Esophagus muscularis mucosa (tissue), 4 donors: ENCODE data around the gene SLC4A2. TPM values are rescaled to one million over a fixed set of nuclear protein-coding genes. Genes with fewer than 3 reads are reported as not detected.

Experiments used
- DNase-seq: peaks from one replicate; pipeline ENCODE4 v3.0.0-alpha.2; 2017; ENCODE audit errors: extremely low spot score
- H3K27ac ChIP-seq, 4 donors: fragments of 200-600 bp; sonication (generic); replicated peaks in 1 of 4; 1 replicate in 3 of 4; 2 replicates in 1 of 4; pipeline ENCODE4 v1.5.1; 2016 to 2019; ENCODE audit warnings: mild to moderate bottlenecking in 1 of 4
- H3K27me3 ChIP-seq, 4 donors: fragments of 200-600 bp; sonication (generic); one replicate each; pipeline versions ENCODE4 v1.5.1 to v1.6.0; 2016 to 2019
- H3K36me3 ChIP-seq, 4 donors: fragments of 200-600 bp; sonication (generic); one replicate each; pipeline ENCODE4 v1.5.1; 2016 to 2019
- H3K4me1 ChIP-seq, 4 donors: fragments of 200-600 bp; sonication (generic); one replicate each; pipeline ENCODE4 v1.5.1; 2016 to 2019
- H3K4me3 ChIP-seq, 4 donors: fragments of 200-600 bp; sonication (generic); 1 replicate in 2 of 4; 2 replicates in 2 of 4; pipeline ENCODE4 v1.5.1; 2016 to 2019; ENCODE audit warnings: mild to moderate bottlenecking in 4 of 4, moderate library complexity in 1 of 4
- H3K9me3 ChIP-seq, 4 donors: fragments of 200-600 bp; sonication (generic); 1 replicate in 3 of 4; 2 replicates in 1 of 4; pipeline ENCODE4 v1.5.1; 2016 to 2019
- CTCF ChIP-seq, 3 experiments: fragments of 200-600 bp in 2 of 3; fragments of 450-650 bp in 1 of 3; sonication (generic) in 2 of 3; IDR thresholded peaks; one replicate each; pipeline ENCODE4 v1.5.1; 2017 to 2019; ENCODE audit warnings: antibody characterized with exemption in 3 of 3, mild to moderate bottlenecking in 2 of 3, moderate library complexity in 1 of 3
- EP300 ChIP-seq: sonication (generic); formaldehyde crosslinking; IDR thresholded peaks from one replicate; pipeline ENCODE4 v1.6.1; 2017; ENCODE audit warnings: antibody characterized with exemption
- POLR2A ChIP-seq: fragments of 450-650 bp; IDR thresholded peaks from one replicate; pipeline ENCODE4 v1.6.1; 2017; ENCODE audit warnings: antibody characterized with exemption, moderate library complexity, mild to moderate bottlenecking, low read depth
- POLR2AphosphoS5 ChIP-seq, 2 donors: sonication (generic); formaldehyde crosslinking; IDR thresholded peaks; one replicate each; pipeline ENCODE4 v1.6.1; 2017; ENCODE audit warnings: antibody characterized with exemption in 2 of 2
- whole genome bisulfite sequencing: methylation state at CpG from one replicate; pipeline ENCODE4 v1.1.5; 2018; 5-methylcytosine and 5-hydroxymethylcytosine counted together
- intact Hi-C: fragments of 100-400 bp; cut with DNase I; formaldehyde crosslinking; loops from one replicate; pipeline ENCODE4 v1.15.1; 2023
- total RNA-seq, 4 donors: library from RNA; depleted of rRNA; stranded (reverse); fragments of >200 nt; gene quantifications; one replicate each; pipeline versions ENCODE4 v1.1.0 to v1.2.1, GENCODE V29; 2016

SLC4A2 gene
- total RNA-seq, 4 donors from 2014 or later = 96.8 to 165 (median 122) TPM

GRCh38 chr7:151110236-151110940 lies 51.0 kb downstream of the SLC4A2 start:
- 73% methylated on average over 10 of the region's 11 CpGs for WGBS
- Histone ChIP-seq H3K27me3 (no peaks in the 10 kb centered on the region), H3K9me3 (no peaks in the 10 kb centered on the region), H3K4me3 (no peak overlapping the region), H3K27ac (peak overlapping the region in 2 of 4 donors; percentile 27 to 34), H3K36me3 (peaks cover 0 to 4% (median 0%) of the 10 kb centered on the region in 4 donors), H3K4me1 (peaks cover 14 to 51% (median 39%) of the 10 kb centered on the region in 4 donors)
- DNase-seq = no peak
- TF ChIP-seq POLR2AphosphoS5 (IDR thresholded peaks at IDR 0.05) (no peak), EP300 (no peak), POLR2A (no peak), CTCF (IDR thresholded peaks at IDR 0.05) (no peak)
- intact Hi-C loops = loop anchor here (5.0 kb wide), 2 partner anchors 48 to 83 kb away; partner anchors contain the start of gene ABCB8

GRCh38 chr7:151110941-151111645 lies 51.7 kb downstream of the SLC4A2 start:
- H3K9me3 ChIP-seq = no peaks in the 10 kb centered on the region
- DNase-seq = peak; percentile 95
- H3K4me3 ChIP-seq = no peak overlapping the region
- intact Hi-C loops = loop anchor here (5.0 kb wide), 2 partner anchors 49 to 84 kb away; partner anchors contain the start of gene ABCB8
- peaks cover 0 to 4% (median 0%) of the 10 kb centered on the region in 4 donors for H3K36me3 ChIP-seq
- WGBS = 14% methylated on average over 6 of the region's 20 CpGs
- H3K27ac ChIP-seq = peak overlapping the region in 2 of 4 donors; percentile 5 to 20
- TF ChIP-seq POLR2A (no peak), CTCF (IDR thresholded peaks at IDR 0.05) (peak; percentile 88 to 96 (median 88)), POLR2AphosphoS5 (IDR thresholded peaks at IDR 0.05) (peak; percentile 47 to 70), EP300 (no peak)
- peaks cover 17 to 58% (median 46%) of the 10 kb centered on the region in 4 donors for H3K4me1 ChIP-seq
- H3K27me3 ChIP-seq = no peaks in the 10 kb centered on the region

GRCh38 chr7:151113344-151114150 lies 54.2 kb downstream of the SLC4A2 start:
- TF ChIP-seq EP300 (no peak), POLR2AphosphoS5 (IDR thresholded peaks at IDR 0.05) (no peak), POLR2A (no peak), CTCF (IDR thresholded peaks at IDR 0.05) (no peak)
- WGBS = 53% methylated on average over 11 of the region's 13 CpGs
- Histone ChIP-seq H3K4me3 (no peak overlapping the region), H3K9me3 (no peaks in the 10 kb centered on the region), H3K27ac (no peak overlapping the region), H3K4me1 (peaks cover 17 to 65% (median 50%) of the 10 kb centered on the region in 4 donors), H3K27me3 (no peaks in the 10 kb centered on the region), H3K36me3 (peaks cover 4 to 21% (median 20%) of the 10 kb centered on the region in 4 donors)
- intact Hi-C loops = loop anchor here (5.0 kb wide), 2 partner anchors 51 to 86 kb away; partner anchors contain the start of gene ABCB8
- no peak for DNase-seq
